HG03442 (cell line): ENCODE results near the gene SLC5A2.
"Not testable (repeated sequence)": the region's sequence is repeated elsewhere in the genome, so short reads cannot be mapped to it uniquely, and the experiment has no call there.

ENCODE experiments used
- ATAC-seq: cut with Tn5 transposase; IDR thresholded peaks from one replicate; pipeline ENCODE4 v1.9.1; 2021; ENCODE audit warnings: mild to moderate bottlenecking, moderate library complexity; ENCODE audit not compliant: unreplicated experiment

The SLC5A2 gene

GRCh38 chr16:31474773-31475738 is 7.9 kb upstream of the SLC5A2 start:
- no peak for ATAC-seq

- no peak for ATAC-seq
Measured at GRCh38 chr16:31475946-31476302, 7.0 kb upstream of the SLC5A2 start.

- peak; percentile 54 for ATAC-seq
Measured at GRCh38 chr16:31476303-31477219, 6.4 kb upstream of the SLC5A2 start.

GRCh38 chr16:31477220-31478216 is 5.4 kb upstream of the SLC5A2 start:
- peak; percentile 29 for ATAC-seq

GRCh38 chr16:31478956-31479355 is 4.0 kb upstream of the SLC5A2 start:
- no peak for ATAC-seq

- no peak for ATAC-seq
Measured at GRCh38 chr16:31479751-31480150, 3.2 kb upstream of the SLC5A2 start.

GRCh38 chr16:31480851-31481536 is 1.9 kb upstream of the SLC5A2 start:
- no peak for ATAC-seq

GRCh38 chr16:31484048-31484447 is 1.1 kb downstream of the SLC5A2 start:
- ATAC-seq = not testable (repeated sequence)

- ATAC-seq = no peak
Measured at GRCh38 chr16:31484491-31485171, 1.7 kb downstream of the SLC5A2 start.

GRCh38 chr16:31485571-31485970 is 2.6 kb downstream of the SLC5A2 start:
- ATAC-seq = no peak

GRCh38 chr16:31486045-31486444 is 3.1 kb downstream of the SLC5A2 start:
- no peak for ATAC-seq

- ATAC-seq = peak; percentile 4
Measured at GRCh38 chr16:31487071-31487719, 4.3 kb downstream of the SLC5A2 start.

- peak; percentile 76 for ATAC-seq
Measured at GRCh38 chr16:31487720-31488467, 5.0 kb downstream of the SLC5A2 start.

- no peak for ATAC-seq
Measured at GRCh38 chr16:31488468-31489297, 5.8 kb downstream of the SLC5A2 start.

GRCh38 chr16:31489298-31489564 is 6.3 kb downstream of the SLC5A2 start:
- ATAC-seq = no peak

GRCh38 chr16:31489616-31490584 is 7.0 kb downstream of the SLC5A2 start:
- no peak for ATAC-seq
